GM04504 (cell line): ENCODE data around the gene LRRC58.
A peak's percentile ranks its signal among the peaks of the same experiment; 100 is the strongest.
"Not testable (repeated sequence)": the region's sequence is repeated elsewhere in the genome, so short reads cannot be mapped to it uniquely, and the experiment has no call there.

Experiments
- DNase-seq: peaks from one replicate; pipeline ENCODE4 v3.0.0-alpha.2; 2012; ENCODE audit warnings: low read depth

LRRC58 gene

GRCh38 chr3:120348991-120349854 lies at the start of gene LRRC58:
Gene LRRC58, minus strand, starts transcription at chr3:120349354. Its CDS starts 111 bp downstream, at chr3:120349243.
- DNase-seq: peak; percentile 87

- DNase-seq: no peak
Measured at GRCh38 chr3:120396469-120396868, 47.3 kb upstream of the LRRC58 start.

- no peak for DNase-seq
Measured at GRCh38 chr3:120394347-120394746, 45.2 kb upstream of the LRRC58 start.

- DNase-seq: no peak
Measured at GRCh38 chr3:120393761-120394160, 44.6 kb upstream of the LRRC58 start.

- no peak for DNase-seq
Measured at GRCh38 chr3:120393243-120393642, 44.1 kb upstream of the LRRC58 start.

DNA sequence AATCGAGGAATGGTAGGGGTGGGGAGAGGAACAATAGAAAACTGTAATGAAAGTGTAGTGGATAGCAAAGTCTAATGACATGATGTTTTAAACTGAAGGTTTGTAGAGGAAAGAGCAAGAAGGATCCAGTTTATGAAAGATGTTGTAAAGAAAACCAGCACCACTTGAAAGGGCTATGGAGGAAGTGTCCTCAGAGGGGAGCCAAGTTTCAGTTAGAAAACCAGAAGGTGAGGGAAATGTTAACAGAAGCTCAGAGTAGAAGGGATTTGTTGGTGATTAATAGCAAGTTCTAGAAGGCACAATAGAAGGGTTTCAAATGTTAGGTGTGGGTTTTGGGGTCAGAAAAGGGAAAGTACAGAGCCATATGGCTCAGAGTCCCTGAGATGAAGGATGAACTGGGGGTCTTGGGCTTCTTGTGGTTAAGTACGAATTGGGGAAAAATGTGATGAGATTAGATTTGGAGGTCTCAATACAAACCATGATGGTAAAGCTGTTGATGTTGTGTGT lies 33.8 kb upstream of the LRRC58 start:
- DNase-seq: no peak

- no peak for DNase-seq
Measured at GRCh38 chr3:120381503-120381902, 32.3 kb upstream of the LRRC58 start.

- not testable (repeated sequence) for DNase-seq
Measured at GRCh38 chr3:120377948-120378347, 28.8 kb upstream of the LRRC58 start.

DNA sequence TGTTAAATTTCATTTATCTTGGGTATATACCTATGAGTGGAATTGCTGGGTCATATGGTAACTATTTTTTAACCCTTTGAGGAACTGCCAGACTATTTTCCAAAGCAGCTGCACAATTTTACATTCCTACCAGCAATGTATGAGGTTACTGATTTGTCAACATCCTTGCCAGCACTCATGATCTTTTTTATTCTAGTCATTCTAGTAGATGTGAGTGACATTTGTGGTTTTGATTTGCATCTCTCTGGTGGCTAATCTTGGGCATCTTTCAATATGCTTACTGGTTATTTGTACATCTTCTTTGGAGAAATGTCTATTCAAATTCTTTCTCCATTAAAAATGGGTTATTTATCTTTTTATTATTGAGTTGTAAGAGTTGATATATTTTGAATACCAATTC lies 21.3 kb upstream of the LRRC58 start:
- DNase-seq: no peak

DNA sequence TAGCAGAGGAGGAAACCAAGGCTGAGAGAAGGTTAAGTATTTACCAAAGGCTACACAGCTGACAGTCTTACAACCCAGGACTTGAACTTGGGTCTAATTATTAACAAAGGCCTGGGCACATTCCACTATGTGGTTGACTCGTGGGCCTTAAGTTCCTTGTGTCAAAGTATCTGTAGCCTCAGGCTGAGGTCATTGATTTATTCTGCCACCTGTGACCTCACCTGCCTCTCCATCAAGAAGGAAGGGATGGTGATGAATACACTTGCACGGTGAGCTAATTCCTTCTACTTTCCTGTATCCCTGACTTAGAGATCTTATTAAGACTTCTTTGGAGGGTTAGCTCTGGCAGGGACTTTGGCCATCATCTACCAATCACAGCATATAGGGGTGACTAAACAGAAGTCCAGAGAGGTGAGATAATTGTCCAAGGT lies 19.9 kb upstream of the LRRC58 start:
- DNase-seq: no peak

GRCh38 chr3:120368172-120368571 lies 19.0 kb upstream of the LRRC58 start:
- DNase-seq: no peak

- DNase-seq: no peak
Measured at GRCh38 chr3:120364821-120365220, 15.7 kb upstream of the LRRC58 start.

GRCh38 chr3:120364101-120364500 lies 14.9 kb upstream of the LRRC58 start:
- DNase-seq: no peak

DNA sequence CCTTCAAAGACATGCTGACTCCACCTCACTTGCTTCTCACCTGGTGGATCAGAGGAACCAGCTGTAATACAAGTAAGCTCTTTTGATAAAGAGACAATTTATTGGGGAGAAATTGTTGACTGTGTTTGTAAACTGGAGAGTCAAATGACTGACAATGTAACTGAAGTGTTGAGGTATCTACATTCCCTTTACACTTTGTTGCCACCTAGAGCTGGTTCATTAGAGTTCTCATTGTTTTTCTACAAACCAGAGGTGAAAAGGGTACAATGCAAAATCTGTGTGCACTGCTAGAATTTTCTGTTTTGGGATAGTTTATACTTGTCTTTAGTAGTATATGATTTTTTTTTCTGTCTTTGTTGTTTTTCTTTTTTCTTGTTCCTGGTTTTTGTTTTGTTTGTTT lies 8.7 kb upstream of the LRRC58 start:
- DNase-seq: no peak

GRCh38 chr3:120355486-120355885 lies 6.3 kb upstream of the LRRC58 start:
- DNase-seq: no peak

- no peak for DNase-seq
Measured at GRCh38 chr3:120353463-120353862, 4.3 kb upstream of the LRRC58 start.

GRCh38 chr3:120352017-120352416 lies 2.9 kb upstream of the LRRC58 start:
- DNase-seq: no peak

DNA sequence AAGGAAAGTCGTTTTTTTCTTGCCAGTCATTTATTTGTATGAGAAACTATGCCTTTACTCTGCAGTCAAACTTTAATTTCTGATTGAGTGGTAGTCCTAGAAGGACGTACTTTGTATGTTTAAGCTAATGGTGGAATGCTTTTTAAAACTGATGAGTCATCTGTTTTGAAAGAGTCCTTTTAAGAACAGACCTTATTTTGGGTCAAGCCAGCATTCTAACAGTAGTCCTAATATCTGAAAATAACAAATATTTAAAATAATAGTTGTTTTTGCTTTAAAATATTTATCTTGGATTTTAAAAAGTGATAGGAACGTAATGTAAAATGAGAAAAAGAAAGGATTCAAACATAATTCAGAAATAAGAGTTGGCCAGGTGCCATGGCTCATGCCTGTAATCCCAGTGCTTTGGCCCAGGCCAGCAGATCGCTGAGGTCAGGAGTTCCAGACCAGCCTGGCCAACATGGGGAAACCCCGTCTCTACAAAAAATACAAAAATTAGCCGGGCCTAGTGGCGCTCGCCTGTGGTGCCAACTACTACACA lies 1.3 kb upstream of the LRRC58 start:
- DNase-seq: no peak

DNA sequence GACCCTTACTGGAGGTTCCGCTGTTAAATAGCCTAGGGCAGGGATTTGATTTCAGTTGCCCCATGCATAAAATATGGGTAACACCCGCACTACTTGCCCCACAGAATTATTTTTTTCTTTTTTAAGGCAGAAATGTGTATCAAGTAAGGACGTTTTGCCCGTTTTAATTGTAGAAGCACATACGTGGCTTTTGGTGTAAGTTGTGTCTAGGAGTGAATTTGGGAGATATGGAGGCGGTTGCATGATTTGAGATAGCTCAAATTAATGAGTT lies 636 bp upstream of the LRRC58 start:
- DNase-seq: no peak

GRCh38 chr3:120348065-120348990 lies 826 bp downstream of the LRRC58 start:
- DNase-seq: no peak

DNA sequence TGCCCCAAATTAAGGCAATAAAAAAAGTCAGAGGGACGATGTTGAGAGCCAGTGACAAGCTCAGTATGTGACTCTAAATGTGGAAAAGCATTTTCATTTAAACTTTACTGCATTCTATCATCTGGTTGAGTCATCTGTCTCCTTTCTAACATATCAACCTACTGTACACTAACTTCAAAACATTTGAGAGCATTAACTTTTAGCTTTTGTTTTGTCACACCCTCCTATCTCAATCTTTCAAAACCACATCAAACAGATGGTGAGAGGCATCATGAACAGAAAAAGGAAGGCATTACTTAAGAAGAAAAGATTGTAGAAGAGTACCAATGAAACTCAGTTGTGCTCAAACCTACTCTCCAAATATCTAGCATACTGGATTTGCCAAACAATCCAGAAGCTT lies 4.8 kb downstream of the LRRC58 start:
- DNase-seq: no peak

- DNase-seq: no peak
Measured at GRCh38 chr3:120341658-120342346, 7.4 kb downstream of the LRRC58 start.
